Liver (tissue), 6 donors: ENCODE measurements around the gene CFTR. TPM values are rescaled to one million over a fixed set of nuclear protein-coding genes. Genes with fewer than 3 reads are reported as not detected.

Experiments
- REST ChIP-seq: IDR thresholded peaks from 2 replicates; pipeline ENCODE4 v1.6.1; 2016; ENCODE audit warnings: antibody characterized with exemption, mild to moderate bottlenecking
- ZBTB33 ChIP-seq: IDR thresholded peaks from 2 replicates; pipeline ENCODE4 v1.6.1; 2016; ENCODE audit warnings: antibody characterized with exemption
- polyA plus RNA-seq, 2 donors: library from polyadenylated mRNA; stranded (reverse) in 1 of 2; unstranded in 1 of 2; fragments of 200-250 nt in 1 of 2; fragments of >200 nt in 1 of 2; fragmentation: Nextera tagmentation in 1 of 2; extraction: Ambion mirVana in 1 of 2; gene quantifications; one replicate each; pipeline versions ENCODE4 v1.2.1 to v1.2.3, GENCODE V29; 2013 to 2015
- small RNA-seq: library from RNA; depleted of rRNA; stranded (forward); fragments of <200 nt; gene quantifications from one replicate; pipeline ENCODE3, GENCODE V24; 2014
- total RNA-seq, 2 donors: library from RNA; depleted of rRNA; stranded (reverse); fragments of >200 nt; gene quantifications; one replicate each; pipeline ENCODE4 v1.2.3, GENCODE V29; 2014
- donor health status: healthy.
- donor health status: healthy.
- donor health status: healthy.

The CFTR gene
- total and polyA plus RNA-seq, 4 donors: 0.75 to 10.5 (median 1.3) TPM

DNA sequence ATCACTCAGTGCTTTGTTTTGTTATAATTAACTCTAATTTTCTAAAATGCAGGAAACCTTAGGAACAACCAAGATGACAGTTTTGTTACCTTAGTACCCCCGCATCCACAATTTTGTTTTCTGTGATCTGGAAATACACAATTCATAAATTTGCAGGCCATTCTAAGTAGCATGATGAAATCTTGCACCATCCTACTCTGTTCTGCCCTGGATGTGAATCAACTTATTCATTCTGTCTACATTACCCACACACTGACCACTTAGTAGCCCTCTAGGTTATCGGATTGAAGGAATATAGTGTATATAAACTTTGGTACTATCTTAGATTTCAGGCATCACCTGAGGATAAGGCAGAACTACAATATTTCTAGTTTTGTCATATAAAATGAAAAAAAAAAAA is 237.5 kb downstream of the CFTR start (continued):
- TF ChIP-seq REST: no peak
- TF ChIP-seq ZBTB33: no peak

Small RNA genes lying within 50 kb of the gene (small RNA-seq; reads per million reads assigned to genes)
- not detected for gene AC000111.1
- not detected for gene AC000111.2

Other genes starting within 250 kb of the CFTR start
- 1 to 10 TPM; 1.3 to 2.0 TPM for gene WNT2, start 157.0 kb upstream of the CFTR start, total RNA-seq
- gene WNT2, start 157.0 kb upstream of the CFTR start, polyA plus RNA-seq: 1 to 10 TPM; 1.1 to 2.0 TPM
- gene ASZ1, start 52.5 kb upstream of the CFTR start, total RNA-seq: under 1 TPM in 1 of 2 donors, not detected in 1; 0.08 TPM
- not detected for gene ASZ1, start 52.5 kb upstream of the CFTR start, polyA plus RNA-seq